Amygdala (tissue), 56 donors: ENCODE measurements around the gene ERN1.
A peak's percentile ranks its signal among the peaks of the same experiment; 100 is the strongest.
"Not testable (repeated sequence)": the region's sequence is repeated elsewhere in the genome, so short reads cannot be mapped to it uniquely, and the experiment has no call there.

ENCODE experiments used
- DNase-seq, 56 donors: peaks; one replicate each; lab custom pipeline; 2025; lab: John Stamatoyannopoulos, UW

Gene ERN1

GRCh38 chr17:64145751-64146417, 15.9 kb upstream of the ERN1 start:
- DNase-seq = peak in 55 of 56 donors; percentile 78 to 100 (median 97)

GRCh38 chr17:64145375-64145750, 15.4 kb upstream of the ERN1 start:
- no peak for DNase-seq

GRCh38 chr17:64139542-64139941, 9.6 kb upstream of the ERN1 start:
- no peak for DNase-seq

- no peak for DNase-seq
Observed at GRCh38 chr17:64138441-64138840, 8.5 kb upstream of the ERN1 start.

- DNase-seq = no peak
Observed at GRCh38 chr17:64135000-64135399, 5.1 kb upstream of the ERN1 start.

GRCh38 chr17:64134216-64134970, 4.4 kb upstream of the ERN1 start:
- no peak for DNase-seq

GRCh38 chr17:64133546-64134215, 3.7 kb upstream of the ERN1 start:
- DNase-seq = peak in 8 of 56 donors; percentile 4 to 48 (median 19)

GRCh38 chr17:64131606-64132270, 1.8 kb upstream of the ERN1 start:
- no peak for DNase-seq

GRCh38 chr17:64130559-64131001, 636 bp upstream of the ERN1 start:
- DNase-seq = peak in 3 of 56 donors; percentile 45 to 55 (median 47)

GRCh38 chr17:64129515-64129764, 504 bp downstream of the ERN1 start:
- peak in 2 of 56 donors; percentile 27 to 33 for DNase-seq

GRCh38 chr17:64128787-64129514, 993 bp downstream of the ERN1 start:
- peak in 2 of 56 donors; percentile 3 to 5 for DNase-seq

- DNase-seq = no peak
Observed at GRCh38 chr17:64126918-64127317, 3.0 kb downstream of the ERN1 start.

GRCh38 chr17:64125937-64126336, 4.0 kb downstream of the ERN1 start:
- DNase-seq = no peak

GRCh38 chr17:64124609-64125008, 5.3 kb downstream of the ERN1 start:
- no peak for DNase-seq

GRCh38 chr17:64123114-64123513, 6.8 kb downstream of the ERN1 start:
- DNase-seq = no peak

- DNase-seq = not testable (repeated sequence)
Observed at GRCh38 chr17:64120972-64121786, 8.8 kb downstream of the ERN1 start.

- DNase-seq = no peak
Observed at GRCh38 chr17:64120159-64120810, 9.7 kb downstream of the ERN1 start.

GRCh38 chr17:64117981-64118979, 11.7 kb downstream of the ERN1 start:
- peak in 10 of 56 donors; percentile 1 to 75 (median 16) for DNase-seq
